H1 (cell line): Measurements from ENCODE around the gene PHF24.

Experiments used
- CTCF ChIP-seq, 3 experiments: IDR thresholded peaks; 1 replicate in 2 of 3; 2 replicates in 1 of 3; pipeline versions ENCODE4 v1.5.1 to v1.6.1; 2011; ENCODE audit warnings: low read length in 3 of 3, mild to moderate bottlenecking in 3 of 3, inconsistent platforms in 2 of 3, low read depth in 1 of 3, moderate library complexity in 1 of 3; ENCODE audit not compliant: insufficient read depth in 1 of 3; ENCODE audit errors: control extremely low read depth in 1 of 3
- JUN ChIP-seq: IDR thresholded peaks from 2 replicates; pipeline ENCODE4 v1.6.1; 2011; ENCODE audit warnings: low read depth, mild to moderate bottlenecking, improper control_type of control experiment, low read length
- RFX5 ChIP-seq: IDR thresholded peaks from 2 replicates; pipeline ENCODE4 v1.6.1; 2011; ENCODE audit warnings: low read depth, low read length, improper control_type of control experiment, borderline replicate concordance
- TF ChIP-seq, protein P1 (sequence below): IDR thresholded peaks from 2 replicates; pipeline ENCODE4 v1.6.1; 2011; ENCODE audit warnings: low read depth, mild to moderate bottlenecking, low read length; ENCODE audit not compliant: insufficient read depth

DNA sequence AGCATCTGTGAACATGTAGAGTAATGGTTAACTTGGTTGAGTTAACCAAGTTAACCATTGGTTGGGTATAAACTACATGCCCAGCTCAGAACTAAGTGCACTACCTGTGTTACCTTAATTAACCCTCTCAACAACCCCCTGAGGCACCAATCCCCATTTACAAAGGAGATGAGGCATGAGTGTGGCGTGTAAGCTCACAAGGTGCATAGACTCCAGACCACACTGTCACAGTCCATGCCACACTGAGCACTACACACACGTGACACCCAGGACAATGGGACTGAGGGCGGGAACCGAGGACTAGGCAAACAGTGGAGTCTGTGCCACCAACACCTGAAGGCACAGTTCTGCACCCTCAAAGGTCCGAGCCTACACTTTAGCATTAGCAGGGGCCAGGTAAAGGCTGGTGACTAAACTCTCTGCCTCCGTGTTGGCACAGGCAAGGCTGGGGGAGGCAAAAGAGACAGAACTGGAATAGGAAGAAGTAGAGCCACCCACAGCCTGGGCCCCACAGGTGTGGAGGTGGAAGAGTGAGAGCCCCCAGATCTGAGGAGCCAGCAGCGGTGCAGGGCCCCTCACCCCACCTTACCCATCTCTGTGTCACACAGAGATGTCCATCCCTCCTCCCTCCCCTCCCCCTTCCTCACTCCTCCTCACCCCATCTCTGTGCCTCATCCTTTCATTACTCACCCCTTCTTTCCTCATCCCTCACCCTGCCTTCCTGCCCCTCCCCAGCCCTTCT, 29.2 kb downstream of the PHF24 start:
- TF ChIP-seq, protein P1, sequence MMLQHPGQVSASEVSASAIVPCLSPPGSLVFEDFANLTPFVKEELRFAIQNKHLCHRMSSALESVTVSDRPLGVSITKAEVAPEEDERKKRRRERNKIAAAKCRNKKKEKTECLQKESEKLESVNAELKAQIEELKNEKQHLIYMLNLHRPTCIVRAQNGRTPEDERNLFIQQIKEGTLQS, result no peak
- TF ChIP-seq RFX5 (no peak), CTCF (IDR thresholded peaks at IDR 0.05; ENCODE audit: control extremely low read depth in 1 of 3, insufficient read depth in 1 of 3, low read depth in 1 of 3, low read length in 3 of 3) (no peak), JUN (no peak)
